ENCODE data around the gene OR2G2.

GRCh38 chr1:247561711-247562110 is 26.4 kb upstream of the OR2G2 start:
- TF ChIP-seq CTCF (IDR thresholded peaks at IDR 0.05) (no peak), ZFX (IDR thresholded peaks at IDR 0.05; ENCODE audit: borderline replicate concordance) (no peak)
